Mesodermal cell (in vitro differentiated cells): Measurements from ENCODE around the gene VSIG8.

ENCODE experiments used
- H3K27ac ChIP-seq: 2 replicates; pipeline ENCODE4 v1.7.0; 2013; ENCODE audit warnings: mild to moderate bottlenecking, low read depth, low read length, moderate library complexity; ENCODE audit not compliant: severe bottlenecking
- H3K36me3 ChIP-seq: 2 replicates; pipeline ENCODE4 v1.7.1; 2013; ENCODE audit warnings: mild to moderate bottlenecking, low read length, moderate library complexity; ENCODE audit not compliant: control insufficient read depth, insufficient read depth
- H3K4me1 ChIP-seq: one replicate; pipeline ENCODE4 v1.7.1; 2013; ENCODE audit warnings: mild to moderate bottlenecking, low read length; ENCODE audit not compliant: insufficient read depth, control insufficient read depth, poor library complexity, severe bottlenecking
- H3K4me3 ChIP-seq: 2 replicates; pipeline ENCODE4 v1.7.0; 2013; ENCODE audit warnings: low read length, control low read depth, mild to moderate bottlenecking; ENCODE audit not compliant: insufficient read depth, poor library complexity, severe bottlenecking; ENCODE audit errors: extremely low read depth
- H3K9me3 ChIP-seq: 2 replicates; pipeline ENCODE4 v1.7.1; 2013; ENCODE audit warnings: mild to moderate bottlenecking, low read length, moderate library complexity; ENCODE audit not compliant: control insufficient read depth
- WGBS, 2 experiments: methylation state at CpG; one replicate each; pipeline ENCODE4 v1.1.5; 2013; ENCODE audit warnings: missing lambda C conversion rate in 2 of 2; ENCODE audit not compliant: insufficient coverage in 2 of 2; 5-methylcytosine and 5-hydroxymethylcytosine counted together

VSIG8 gene

GRCh38 chr1:159883134-159883533, 20.7 kb upstream of the VSIG8 start:
- no peak overlapping the region for H3K4me3 ChIP-seq
- H3K27ac ChIP-seq, result no peak overlapping the region
- H3K36me3 ChIP-seq, result peaks cover 7% of the 10 kb centered on the region
- no peaks in the 10 kb centered on the region for H3K9me3 ChIP-seq
- H3K4me1 ChIP-seq, result peaks cover 15% of the 10 kb centered on the region
- 90 to 92% methylated on average over 4 of the region's 4 CpGs for WGBS, 2 experiments

GRCh38 chr1:159882527-159882862, 20.0 kb upstream of the VSIG8 start:
- Histone ChIP-seq H3K4me3 (no peak overlapping the region), H3K9me3 (no peaks in the 10 kb centered on the region), H3K36me3 (peaks cover 7% of the 10 kb centered on the region), H3K27ac (no peak overlapping the region), H3K4me1 (peaks cover 15% of the 10 kb centered on the region)
- 100% methylated on average over 2 of the region's 2 CpGs; no CpG with 5 or more reads in 1 of the 2 experiments for WGBS, 2 experiments

- H3K27ac ChIP-seq, result no peak overlapping the region
- WGBS, 2 experiments, result 93 to 94% methylated on average over 6 of the region's 6 CpGs
- peaks cover 4% of the 10 kb centered on the region for H3K36me3 ChIP-seq
- H3K4me1 ChIP-seq, result peaks cover 15% of the 10 kb centered on the region
- no peaks in the 10 kb centered on the region for H3K9me3 ChIP-seq
- H3K4me3 ChIP-seq, result no peak overlapping the region
Observed at GRCh38 chr1:159881622-159882526, 19.4 kb upstream of the VSIG8 start.

GRCh38 chr1:159880430-159880829, 18.0 kb upstream of the VSIG8 start:
- Histone ChIP-seq H3K9me3 (no peaks in the 10 kb centered on the region), H3K4me3 (no peak overlapping the region), H3K36me3 (peaks cover 4% of the 10 kb centered on the region), H3K27ac (no peak overlapping the region), H3K4me1 (peaks cover 15% of the 10 kb centered on the region)
- 94 to 97% methylated on average over 3 of the region's 3 CpGs for WGBS, 2 experiments

- Histone ChIP-seq H3K36me3 (peaks cover 4% of the 10 kb centered on the region), H3K4me1 (peaks cover 15% of the 10 kb centered on the region), H3K27ac (no peak overlapping the region), H3K9me3 (no peaks in the 10 kb centered on the region), H3K4me3 (no peak overlapping the region)
- WGBS, 2 experiments, result 81 to 100% methylated on average over 2 to 3 of the region's 4 CpGs
Observed at GRCh38 chr1:159879977-159880376, 17.5 kb upstream of the VSIG8 start.

GRCh38 chr1:159879136-159879535, 16.7 kb upstream of the VSIG8 start:
- peaks cover 15% of the 10 kb centered on the region for H3K4me1 ChIP-seq
- no peak overlapping the region for H3K4me3 ChIP-seq
- H3K27ac ChIP-seq, result no peak overlapping the region
- peaks cover 4% of the 10 kb centered on the region for H3K36me3 ChIP-seq
- H3K9me3 ChIP-seq, result no peaks in the 10 kb centered on the region
- 86 to 100% methylated on average over 1 of the region's 3 CpGs for WGBS, 2 experiments

- peaks cover 3% of the 10 kb centered on the region for H3K36me3 ChIP-seq
- no peaks in the 10 kb centered on the region for H3K9me3 ChIP-seq
- peaks cover 15% of the 10 kb centered on the region for H3K4me1 ChIP-seq
- no peak overlapping the region for H3K27ac ChIP-seq
- WGBS, 2 experiments, result 93 to 94% methylated on average over 4 to 5 of the region's 6 CpGs
- H3K4me3 ChIP-seq, result no peak overlapping the region
Observed at GRCh38 chr1:159877695-159878444, 15.4 kb upstream of the VSIG8 start.

- Histone ChIP-seq H3K4me1 (peaks cover 10% of the 10 kb centered on the region), H3K4me3 (no peak overlapping the region), H3K9me3 (no peaks in the 10 kb centered on the region), H3K27ac (no peak overlapping the region), H3K36me3 (no peaks in the 10 kb centered on the region)
- WGBS, 2 experiments, result 75 to 87% methylated on average over 1 to 2 of the region's 4 CpGs
Observed at GRCh38 chr1:159873530-159874143, 11.2 kb upstream of the VSIG8 start.

- H3K4me3 ChIP-seq, result no peak overlapping the region
- 96% methylated on average over 7 to 12 of the region's 15 CpGs for WGBS, 2 experiments
- H3K9me3 ChIP-seq, result no peaks in the 10 kb centered on the region
- no peak overlapping the region for H3K27ac ChIP-seq
- H3K36me3 ChIP-seq, result no peaks in the 10 kb centered on the region
- peaks cover 16% of the 10 kb centered on the region for H3K4me1 ChIP-seq
Observed at GRCh38 chr1:159872891-159873290, 10.4 kb upstream of the VSIG8 start.

- Histone ChIP-seq H3K4me3 (no peak overlapping the region), H3K27ac (no peak overlapping the region), H3K4me1 (peaks cover 26% of the 10 kb centered on the region), H3K9me3 (no peaks in the 10 kb centered on the region), H3K36me3 (no peaks in the 10 kb centered on the region)
- 93 to 100% methylated on average over 1 to 5 of the region's 5 CpGs for WGBS, 2 experiments
Observed at GRCh38 chr1:159870704-159871103, 8.2 kb upstream of the VSIG8 start.
